Gastroesophageal sphincter (tissue), 4 donors: ENCODE measurements around the gene AGTPBP1. TPM values are rescaled to one million over a fixed set of nuclear protein-coding genes. Genes with fewer than 3 reads are reported as not detected.
A peak's percentile ranks its signal among the peaks of the same experiment; 100 is the strongest.

ENCODE experiments used
- ATAC-seq: fragments of 150-250 bp; one replicate; pipeline ENCODE4 v1.9.1; 2016; ENCODE audit warnings: mild to moderate bottlenecking, moderate library complexity
- H3K27ac ChIP-seq, 4 donors: fragments of 200-600 bp; sonication (generic) in 3 of 4; 1 replicate in 3 of 4; 2 replicates in 1 of 4; pipeline ENCODE4 v1.5.1; 2016 to 2019
- H3K27me3 ChIP-seq: fragments of 200-600 bp; sonication (generic); one replicate; pipeline ENCODE4 v1.5.1; 2019
- H3K36me3 ChIP-seq, 2 donors: fragments of 200-600 bp; sonication (generic); one replicate each; pipeline ENCODE4 v1.5.1; 2019; ENCODE audit warnings: control low read depth in 1 of 2
- H3K4me1 ChIP-seq, 3 donors: fragments of 200-600 bp; sonication (generic); 1 replicate in 2 of 3; 2 replicates in 1 of 3; pipeline ENCODE4 v1.5.1; 2016 to 2019; ENCODE audit warnings: control low read depth in 2 of 3
- H3K4me3 ChIP-seq, 2 donors: fragments of 200-600 bp; sonication (generic); one replicate each; pipeline ENCODE4 v1.5.1; 2019; ENCODE audit warnings: mild to moderate bottlenecking in 1 of 2, moderate library complexity in 1 of 2
- H3K9me3 ChIP-seq, 3 donors: fragments of 200-600 bp; sonication (generic); one replicate each; pipeline ENCODE4 v1.5.1; 2017 to 2019; ENCODE audit warnings: control low read depth in 2 of 3
- CTCF ChIP-seq, 4 experiments: fragments of 200-600 bp in 2 of 4; fragments of 450-650 bp in 2 of 4; sonication (generic) in 1 of 4; IDR thresholded peaks; one replicate each; pipeline ENCODE4 v1.5.1; 2017 to 2019; ENCODE audit warnings: antibody characterized with exemption in 4 of 4, mild to moderate bottlenecking in 2 of 4, moderate library complexity in 2 of 4
- EP300 ChIP-seq: sonication (generic); formaldehyde crosslinking; IDR thresholded peaks from one replicate; pipeline ENCODE4 v1.6.1; 2017; ENCODE audit warnings: antibody characterized with exemption, mild to moderate bottlenecking
- POLR2A ChIP-seq, 2 donors: fragments of 450-650 bp; IDR thresholded peaks; one replicate each; pipeline ENCODE4 v1.6.1; 2017; ENCODE audit warnings: antibody characterized with exemption in 2 of 2, mild to moderate bottlenecking in 2 of 2, moderate library complexity in 1 of 2
- POLR2AphosphoS5 ChIP-seq: sonication (generic); formaldehyde crosslinking; IDR thresholded peaks from one replicate; pipeline ENCODE4 v1.6.1; 2017; ENCODE audit warnings: antibody characterized with exemption
- WGBS, 2 donors: methylation state at CpG; one replicate each; pipeline ENCODE4 v1.1.5; 2018; ENCODE audit warnings: low coverage in 1 of 2; 5-methylcytosine and 5-hydroxymethylcytosine counted together
- total RNA-seq, 4 donors: library from RNA; depleted of rRNA; stranded (reverse); fragments of >200 nt; gene quantifications; one replicate each; pipeline ENCODE4 v1.1.0, GENCODE V29; 2016

AGTPBP1 gene
- total RNA-seq, 4 donors from 2014 or later, result 15.3 to 29.7 (median 19.1) TPM

- no peak for ATAC-seq
- H3K27me3 ChIP-seq, result peaks cover 2% of the 10 kb centered on the region
- peaks cover 0 to 24% (median 0%) of the 10 kb centered on the region in 3 donors for H3K4me1 ChIP-seq
- H3K27ac ChIP-seq, result peak overlapping the region; percentile 44 to 92 (median 90)
- 2 to 3% methylated on average over 7 to 8 of the region's 8 CpGs for WGBS, 2 donors
- no peaks in the 10 kb centered on the region for H3K36me3 ChIP-seq
- H3K9me3 ChIP-seq, result no peaks in the 10 kb centered on the region
- TF ChIP-seq EP300 (no peak), CTCF (IDR thresholded peaks at IDR 0.05) (no peak)
- peak overlapping the region; percentile 71 to 92 for H3K4me3 ChIP-seq
Measured at GRCh38 chr9:85740787-85741094, 1.0 kb downstream of the AGTPBP1 start.

GRCh38 chr9:85738509-85738908, 3.2 kb downstream of the AGTPBP1 start:
- WGBS, 2 donors, result 43 to 53% methylated on average over 2 of the region's 2 CpGs
- no peaks in the 10 kb centered on the region for H3K27me3 ChIP-seq
- no peaks in the 10 kb centered on the region for H3K36me3 ChIP-seq
- no peaks in the 10 kb centered on the region for H3K9me3 ChIP-seq
- no peak overlapping the region for H3K27ac ChIP-seq
- H3K4me3 ChIP-seq, result no peak overlapping the region
- peaks cover 0 to 24% (median 0%) of the 10 kb centered on the region in 3 donors for H3K4me1 ChIP-seq
- ATAC-seq, result no peak
- no peak for TF ChIP-seq EP300
- TF ChIP-seq CTCF (IDR thresholded peaks at IDR 0.05), result no peak

- no peaks in the 10 kb centered on the region for H3K36me3 ChIP-seq
- TF ChIP-seq POLR2A (IDR thresholded peaks at IDR 0.05) (no peak), CTCF (IDR thresholded peaks at IDR 0.05) (no peak), EP300 (no peak), POLR2AphosphoS5 (no peak)
- no peaks in the 10 kb centered on the region for H3K9me3 ChIP-seq
- no peaks in the 10 kb centered on the region for H3K27me3 ChIP-seq
- ATAC-seq, result no peak
- 60 to 100% methylated on average over 2 to 3 of the region's 3 CpGs for WGBS, 2 donors
- peaks cover 0 to 21% (median 0%) of the 10 kb centered on the region in 3 donors for H3K4me1 ChIP-seq
- H3K27ac ChIP-seq, result no peak overlapping the region
- no peak overlapping the region for H3K4me3 ChIP-seq
Measured at GRCh38 chr9:85737671-85738070, 4.1 kb downstream of the AGTPBP1 start.

- Histone ChIP-seq H3K27ac (no peak overlapping the region), H3K4me3 (no peak overlapping the region), H3K27me3 (no peaks in the 10 kb centered on the region), H3K36me3 (no peaks in the 10 kb centered on the region), H3K4me1 (peaks cover 0 to 7% (median 0%) of the 10 kb centered on the region in 3 donors), H3K9me3 (no peaks in the 10 kb centered on the region)
- no peak for ATAC-seq
- 78 to 82% methylated on average over 3 to 4 of the region's 4 CpGs for WGBS, 2 donors
- TF ChIP-seq POLR2A (IDR thresholded peaks at IDR 0.05) (no peak), EP300 (no peak), POLR2AphosphoS5 (no peak), CTCF (IDR thresholded peaks at IDR 0.05) (no peak)
Measured at GRCh38 chr9:85730916-85731630, 10.7 kb downstream of the AGTPBP1 start.

GRCh38 chr9:85729882-85730281, 11.9 kb downstream of the AGTPBP1 start:
- no peak for ATAC-seq
- Histone ChIP-seq H3K27ac (no peak overlapping the region), H3K9me3 (no peaks in the 10 kb centered on the region), H3K36me3 (no peaks in the 10 kb centered on the region), H3K4me1 (peaks cover 0 to 7% (median 0%) of the 10 kb centered on the region in 3 donors), H3K27me3 (no peaks in the 10 kb centered on the region), H3K4me3 (no peak overlapping the region)
- TF ChIP-seq POLR2AphosphoS5 (no peak), CTCF (IDR thresholded peaks at IDR 0.05) (no peak), POLR2A (IDR thresholded peaks at IDR 0.05) (no peak), EP300 (no peak)
